CD14-positive monocyte (primary cell): ENCODE results near the gene TXNDC17. TPM values are rescaled to one million over a fixed set of nuclear protein-coding genes. Genes with fewer than 3 reads are reported as not detected.

Source experiments
- DNase-seq, 3 donors: peaks; one replicate each; pipeline ENCODE4 v3.0.0-alpha.2; 2011 to 2022
- H2AFZ ChIP-seq: 2 replicates; pipeline ENCODE4 v1.6.0; 2012; ENCODE audit warnings: mild to moderate bottlenecking, low read depth, low read length, inconsistent platforms; ENCODE audit not compliant: insufficient read depth, poor library complexity, severe bottlenecking
- H3K27ac ChIP-seq, 2 donors: 1 replicate in 1 of 2; 2 replicates in 1 of 2; pipeline ENCODE4 v1.5.1; 2012 to 2013; ENCODE audit warnings: low read length in 2 of 2, control low read depth in 1 of 2, inconsistent platforms in 1 of 2, low read depth in 1 of 2, mild to moderate bottlenecking in 1 of 2
- H3K27me3 ChIP-seq, 2 donors: one replicate each; pipeline versions ENCODE4 v1.6.0 to v1.6.1; 2011 to 2013; ENCODE audit warnings: low read length in 2 of 2; ENCODE audit not compliant: control insufficient read depth in 2 of 2, insufficient read depth in 2 of 2
- H3K36me3 ChIP-seq, 2 donors: replicated peaks in 1 of 2; 1 replicate in 1 of 2; 2 replicates in 1 of 2; pipeline versions ENCODE4 v1.5.1 to v1.6.1; 2012 to 2013; ENCODE audit warnings: low read length in 2 of 2, control low read depth in 1 of 2, inconsistent platforms in 1 of 2, mild to moderate bottlenecking in 1 of 2; ENCODE audit not compliant: insufficient read depth in 2 of 2, control insufficient read depth in 1 of 2
- H3K4me1 ChIP-seq, 2 donors: 1 replicate in 1 of 2; 2 replicates in 1 of 2; pipeline versions ENCODE4 v1.5.1 to v1.6.1; 2012 to 2013; ENCODE audit warnings: low read length in 2 of 2, control low read depth in 1 of 2, inconsistent platforms in 1 of 2, mild to moderate bottlenecking in 1 of 2, moderate library complexity in 1 of 2; ENCODE audit not compliant: insufficient read depth in 2 of 2, control insufficient read depth in 1 of 2
- H3K4me2 ChIP-seq: replicated peaks from 2 replicates; pipeline ENCODE3; 2012; ENCODE audit warnings: low read length, moderate library complexity, mild to moderate bottlenecking; ENCODE audit not compliant: poor library complexity, severe bottlenecking; ENCODE audit errors: extremely low read depth
- H3K4me3 ChIP-seq, 3 experiments: fragments of 200-600 bp in 1 of 3; sonication (generic) in 1 of 3; replicated peaks in 1 of 3; 1 replicate in 2 of 3; 2 replicates in 1 of 3; pipeline ENCODE4 v1.5.1; 2011 to 2013; ENCODE audit warnings: low read length in 3 of 3, mild to moderate bottlenecking in 3 of 3, control low read depth in 2 of 3, low read depth in 2 of 3, inconsistent platforms in 1 of 3, moderate library complexity in 1 of 3
- H3K79me2 ChIP-seq: 2 replicates; pipeline ENCODE4 v1.6.0; 2012; ENCODE audit warnings: mild to moderate bottlenecking, control low read depth, inconsistent platforms, low read length, moderate library complexity; ENCODE audit not compliant: insufficient read depth
- H3K9ac ChIP-seq: 2 replicates; pipeline ENCODE4 v1.6.0; 2017; ENCODE audit warnings: low read length, mild to moderate bottlenecking; ENCODE audit not compliant: insufficient read depth, poor library complexity, severe bottlenecking
- H3K9me3 ChIP-seq, 2 donors: replicated peaks in 1 of 2; 1 replicate in 1 of 2; 2 replicates in 1 of 2; pipeline versions ENCODE4 v1.5.1 to v1.6.1; 2012 to 2013; ENCODE audit warnings: low read length in 2 of 2, control low read depth in 1 of 2; ENCODE audit not compliant: control insufficient read depth in 1 of 2, insufficient read depth in 1 of 2
- H4K20me1 ChIP-seq: 2 replicates; pipeline ENCODE4 v1.6.0; 2012; ENCODE audit warnings: mild to moderate bottlenecking, low read length, control low read depth, moderate library complexity; ENCODE audit not compliant: insufficient read depth
- H3K27ac Mint-ChIP-seq, 7 donors: one replicate each; pipeline ENCODE4 v1.8.0; 2020; ENCODE audit warnings: mild to moderate bottlenecking in 7 of 7, mixed read lengths in 7 of 7, moderate library complexity in 6 of 7, inconsistent platforms in 2 of 7
- H3K27me3 Mint-ChIP-seq, 3 donors: one replicate each; pipeline ENCODE4 v1.8.0; 2021 to 2022; ENCODE audit warnings: low read depth in 3 of 3, mild to moderate bottlenecking in 3 of 3, mixed read lengths in 3 of 3, moderate library complexity in 3 of 3, inconsistent platforms in 1 of 3
- H3K36me3 Mint-ChIP-seq, 2 donors: one replicate each; pipeline ENCODE4 v1.8.0; 2020; ENCODE audit warnings: mixed read lengths in 2 of 2, inconsistent platforms in 1 of 2, mild to moderate bottlenecking in 1 of 2
- H3K4me1 Mint-ChIP-seq: one replicate; pipeline ENCODE4 v1.8.0; 2020; ENCODE audit warnings: mild to moderate bottlenecking, mixed read lengths
- H3K4me3 Mint-ChIP-seq, 2 donors: one replicate each; pipeline ENCODE4 v1.8.0; 2020; ENCODE audit warnings: mild to moderate bottlenecking in 2 of 2, mixed read lengths in 2 of 2, moderate library complexity in 1 of 2
- H3K9me3 Mint-ChIP-seq, 7 donors: one replicate each; pipeline ENCODE4 v1.8.0; 2020 to 2022; ENCODE audit warnings: mixed read lengths in 7 of 7, mild to moderate bottlenecking in 6 of 7, moderate library complexity in 6 of 7, inconsistent platforms in 2 of 7
- CTCF ChIP-seq: fragments of 200-600 bp; IDR thresholded peaks from one replicate; pipeline ENCODE4 v1.8.0; 2022; ENCODE audit warnings: antibody characterized with exemption, mild to moderate bottlenecking
- WGBS: methylation state at CpG from one replicate; pipeline ENCODE4 v1.1.5; 2013; ENCODE audit warnings: missing lambda C conversion rate; ENCODE audit not compliant: insufficient coverage; 5-methylcytosine and 5-hydroxymethylcytosine counted together
- intact Hi-C, 2 donors: fragments of 100-400 bp; cut with micrococcal nuclease; formaldehyde crosslinking; loops; one replicate each; pipeline versions ENCODE4 v1.15.0 to v1.15.1; 2023
- polyA plus RNA-seq, 3 donors: library from polyadenylated mRNA; depleted of rRNA in 1 of 3; unstranded in 2 of 3; stranded (reverse) in 1 of 3; fragments of 300-500 nt in 2 of 3; fragments of >200 nt in 1 of 3; fragmentation: Illumina TruSeq in 2 of 3; gene quantifications; 1 replicate in 2 of 3; 2 replicates in 1 of 3; pipeline ENCODE4 v1.2.3, GENCODE V29; 2012 to 2021

Gene TXNDC17
- polyA plus RNA-seq, 3 donors = 88.8 to 357 (median 319) TPM

- Histone ChIP-seq H3K9ac (peak overlapping the region; percentile 74), H3K27ac (peak overlapping the region; percentile 61 to 88), H3K4me2 (peak overlapping the region; percentile 88), H3K9me3 (no peaks in the 10 kb centered on the region), H3K4me3 (peak overlapping the region; percentile 86 to 95 (median 94)), H2AFZ (peak overlapping the region; percentile 89), H4K20me1 (peaks cover 20% of the 10 kb centered on the region), H3K4me1 (peaks cover 21 to 33% of the 10 kb centered on the region in 2 donors), H3K36me3 (peaks cover 17 to 24% of the 10 kb centered on the region in 2 donors), H3K27me3 (no peaks in the 10 kb centered on the region), H3K79me2 (peaks cover 35% of the 10 kb centered on the region)
- TF ChIP-seq CTCF = no peak
- Mint-ChIP-seq H3K9me3 (no peaks in the 10 kb centered on the region), H3K4me1 (peaks cover 35% of the 10 kb centered on the region), H3K27ac (peak overlapping the region; percentile 32 to 98 (median 94)), H3K27me3 (peaks cover 0 to 11% (median 3%) of the 10 kb centered on the region in 3 donors), H3K36me3 (peaks cover 22 to 31% of the 10 kb centered on the region in 2 donors), H3K4me3 (peak overlapping the region; percentile 97 to 99)
- WGBS = under 1% methylated on average over 62 of the region's 67 CpGs
- intact Hi-C loops = loop anchor here in 1 of 2 donors (10.0 kb wide), 1 partner anchor 165 kb away; no protein-coding TSS in a partner anchor
- DNase-seq = peak; percentile 18 to 44 (median 36)
These were observed 999 bp upstream of the TXNDC17 start for GRCh38 chr17:6639586-6640535.

DNA sequence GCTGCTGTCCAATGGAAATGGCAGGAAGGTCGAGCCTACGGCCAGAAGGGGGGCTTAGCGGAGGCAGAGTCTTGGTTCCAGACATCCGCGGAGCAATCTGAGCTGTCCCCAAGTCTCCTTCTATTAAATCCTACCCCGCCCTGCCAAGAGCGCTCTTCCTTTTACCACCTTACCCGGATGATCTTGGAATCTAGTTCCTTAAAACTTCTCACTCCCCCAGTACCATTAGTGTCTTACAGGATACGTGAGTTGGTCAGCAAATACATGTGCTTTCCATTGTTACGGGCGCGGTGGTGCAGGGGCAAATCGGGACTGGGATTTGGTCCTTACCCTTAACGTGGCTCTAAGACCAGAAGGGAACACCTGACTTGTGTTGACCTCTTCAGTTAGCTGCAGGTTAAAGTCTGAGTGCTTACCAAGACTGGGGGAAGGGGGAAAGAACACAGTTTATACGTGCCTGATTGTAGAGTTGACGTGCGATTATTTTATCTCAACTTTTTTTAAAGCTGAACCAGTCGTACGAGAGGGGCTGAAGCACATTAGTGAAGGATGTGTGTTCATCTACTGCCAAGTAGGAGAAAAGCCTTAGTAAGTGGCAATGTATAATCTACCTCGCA lies 495 bp downstream of the TXNDC17 start:
- intact Hi-C loops = loop anchor here in 1 of 2 donors (10.0 kb wide), 1 partner anchor 167 kb away; no protein-coding TSS in a partner anchor
- H3K4me3 ChIP-seq = peak overlapping the region; percentile 86 to 95 (median 94)
- H3K4me1 Mint-ChIP-seq = peaks cover 35% of the 10 kb centered on the region
- H3K4me3 Mint-ChIP-seq = peak overlapping the region; percentile 97 to 99
- peaks cover 0 to 11% (median 3%) of the 10 kb centered on the region in 3 donors for H3K27me3 Mint-ChIP-seq
- H3K9me3 Mint-ChIP-seq = no peaks in the 10 kb centered on the region
- H3K27ac Mint-ChIP-seq = peak overlapping the region; percentile 89 to 98 (median 94)
- no peaks in the 10 kb centered on the region for H3K27me3 ChIP-seq
- H3K9ac ChIP-seq = peak overlapping the region; percentile 74
- peaks cover 20 to 38% of the 10 kb centered on the region in 2 donors for H3K36me3 ChIP-seq
- H3K36me3 Mint-ChIP-seq = peaks cover 32 to 36% of the 10 kb centered on the region in 2 donors
- no peak for TF ChIP-seq CTCF
- H3K4me1 ChIP-seq = peaks cover 21 to 33% of the 10 kb centered on the region in 2 donors
- H4K20me1 ChIP-seq = peaks cover 26% of the 10 kb centered on the region
- peak overlapping the region; percentile 61 to 88 for H3K27ac ChIP-seq
- H3K79me2 ChIP-seq = peaks cover 40% of the 10 kb centered on the region
- H3K9me3 ChIP-seq = no peaks in the 10 kb centered on the region
- H2AFZ ChIP-seq = peak overlapping the region; percentile 89
- H3K4me2 ChIP-seq = peak overlapping the region; percentile 88
- peak in 2 of 3 donors; percentile 21 to 36 for DNase-seq
- WGBS = 16% methylated on average over 12 of the region's 20 CpGs
